GM18526 (cell line): Measurements from ENCODE around the gene WFDC12.

Experiments
- POLR2A ChIP-seq: IDR thresholded peaks from 3 replicates; pipeline ENCODE4 v1.6.1; 2011; ENCODE audit not compliant: insufficient read length; ENCODE audit errors: extremely low read depth

The WFDC12 gene

DNA sequence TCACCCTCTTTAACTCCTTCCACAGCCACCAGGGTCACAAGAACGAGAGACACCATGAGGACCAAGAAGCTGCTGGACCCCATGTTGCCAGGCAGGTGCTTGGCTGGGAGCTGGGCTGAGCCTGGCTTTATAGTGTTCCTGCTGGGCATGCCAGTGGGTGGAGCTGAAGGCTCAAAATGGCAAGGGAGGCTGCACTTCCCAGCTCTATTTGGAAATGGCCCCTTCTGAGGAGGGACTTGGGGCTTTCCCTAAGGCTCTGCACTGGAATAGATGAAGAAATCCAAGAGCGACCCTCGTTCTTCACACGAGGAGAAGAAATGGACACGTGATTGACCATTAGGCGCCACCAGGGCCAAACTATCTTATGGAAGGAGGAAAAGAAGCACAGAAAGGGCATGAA, at the start of gene WFDC12:
TSS of gene WFDC12 (minus strand) at position 101 of the 400 bp plus-strand sequence. CDS start at position 83, 18 bp downstream.
- no peak for TF ChIP-seq POLR2A

DNA sequence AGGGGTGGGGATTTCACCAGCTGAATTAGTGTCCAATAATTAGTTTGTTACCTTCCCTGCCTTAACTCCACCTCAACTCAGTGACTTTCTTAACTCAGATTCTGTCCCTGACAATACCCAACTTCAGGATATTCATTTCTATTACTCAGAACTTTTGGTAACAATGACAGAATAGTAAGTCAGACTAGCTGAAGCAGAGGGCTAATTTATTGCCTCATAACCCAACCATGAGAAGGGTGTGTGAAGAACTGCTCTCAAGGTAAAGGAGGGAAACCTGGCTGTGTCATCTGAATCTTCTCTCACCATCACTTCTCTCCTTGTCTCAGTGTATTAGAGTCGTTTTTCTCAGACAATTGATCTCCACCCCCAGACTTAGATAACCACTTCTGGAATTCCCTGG, 49.3 kb upstream of the WFDC12 start:
- TF ChIP-seq POLR2A, result no peak

GRCh38 chr20:45164906-45165305, 40.6 kb upstream of the WFDC12 start:
- TF ChIP-seq POLR2A, result no peak

- no peak for TF ChIP-seq POLR2A
These were observed 39.0 kb upstream of the WFDC12 start for GRCh38 chr20:45163083-45163803.

DNA sequence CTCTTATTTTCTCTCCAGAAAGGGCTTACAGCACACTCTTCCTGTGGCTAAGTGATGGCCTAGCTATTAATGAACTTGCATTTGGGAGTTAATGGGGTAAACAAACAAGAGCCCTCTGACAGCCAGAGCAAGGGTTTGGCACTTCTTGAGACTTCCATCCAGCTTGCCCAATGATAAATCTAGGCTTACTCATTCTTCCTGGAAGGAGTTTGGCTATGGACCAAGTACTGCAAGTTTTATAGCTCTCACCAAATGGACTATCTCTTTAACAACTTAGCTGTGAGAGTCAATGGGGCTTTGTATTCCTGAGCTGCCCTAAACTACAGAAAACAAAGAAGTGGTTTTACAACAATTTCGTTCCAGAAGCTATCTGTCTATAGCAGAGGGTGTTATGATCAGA, 33.7 kb upstream of the WFDC12 start:
- TF ChIP-seq POLR2A, result no peak

DNA sequence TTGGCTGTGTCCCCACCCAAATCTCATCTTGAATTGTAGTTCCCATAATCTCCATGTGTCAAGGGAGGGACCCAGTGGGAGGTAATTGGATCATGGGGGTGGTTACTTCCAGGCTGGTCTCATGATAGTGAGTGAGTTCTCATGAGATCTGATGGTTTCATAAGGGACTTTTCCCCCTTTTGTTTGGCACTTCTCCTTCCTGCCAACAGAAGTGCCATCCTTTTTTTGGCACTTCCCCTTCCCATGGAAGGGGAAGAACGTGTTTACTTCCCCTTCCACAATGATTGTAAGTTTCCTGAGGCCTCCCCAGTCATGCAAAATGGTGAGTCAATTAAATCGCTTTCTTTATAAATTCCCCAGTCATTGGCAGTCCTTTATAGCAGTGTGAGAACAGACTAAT, 32.4 kb upstream of the WFDC12 start:
- no peak for TF ChIP-seq POLR2A

- no peak for TF ChIP-seq POLR2A
These were observed 29.9 kb upstream of the WFDC12 start for GRCh38 chr20:45154183-45154582.

GRCh38 chr20:45153752-45154151, 29.5 kb upstream of the WFDC12 start:
- TF ChIP-seq POLR2A, result no peak

DNA sequence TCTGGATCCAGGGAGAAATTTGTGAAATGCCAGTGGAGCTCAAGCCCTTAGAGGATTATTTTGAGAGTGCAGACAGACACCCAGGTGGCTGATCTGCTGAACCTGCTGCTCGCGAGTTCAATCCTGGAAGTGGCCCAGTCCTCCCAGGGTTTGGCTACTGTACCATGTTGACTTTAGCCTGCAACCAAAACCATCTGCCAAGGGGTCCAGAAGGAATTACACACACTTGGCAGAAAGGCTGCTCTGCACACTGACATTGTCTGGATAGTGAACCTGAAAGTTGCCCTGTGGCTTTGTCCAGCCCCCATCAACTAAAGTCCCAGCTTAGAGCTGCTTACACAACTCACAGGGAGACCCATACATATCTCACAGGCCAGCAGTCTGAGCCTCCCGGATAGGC, 28.9 kb upstream of the WFDC12 start:
- TF ChIP-seq POLR2A, result no peak

GRCh38 chr20:45152405-45152804, 28.1 kb upstream of the WFDC12 start:
- no peak for TF ChIP-seq POLR2A

- TF ChIP-seq POLR2A, result no peak
These were observed 24.8 kb upstream of the WFDC12 start for GRCh38 chr20:45149062-45149461.

GRCh38 chr20:45140836-45141235, 16.6 kb upstream of the WFDC12 start:
- no peak for TF ChIP-seq POLR2A

DNA sequence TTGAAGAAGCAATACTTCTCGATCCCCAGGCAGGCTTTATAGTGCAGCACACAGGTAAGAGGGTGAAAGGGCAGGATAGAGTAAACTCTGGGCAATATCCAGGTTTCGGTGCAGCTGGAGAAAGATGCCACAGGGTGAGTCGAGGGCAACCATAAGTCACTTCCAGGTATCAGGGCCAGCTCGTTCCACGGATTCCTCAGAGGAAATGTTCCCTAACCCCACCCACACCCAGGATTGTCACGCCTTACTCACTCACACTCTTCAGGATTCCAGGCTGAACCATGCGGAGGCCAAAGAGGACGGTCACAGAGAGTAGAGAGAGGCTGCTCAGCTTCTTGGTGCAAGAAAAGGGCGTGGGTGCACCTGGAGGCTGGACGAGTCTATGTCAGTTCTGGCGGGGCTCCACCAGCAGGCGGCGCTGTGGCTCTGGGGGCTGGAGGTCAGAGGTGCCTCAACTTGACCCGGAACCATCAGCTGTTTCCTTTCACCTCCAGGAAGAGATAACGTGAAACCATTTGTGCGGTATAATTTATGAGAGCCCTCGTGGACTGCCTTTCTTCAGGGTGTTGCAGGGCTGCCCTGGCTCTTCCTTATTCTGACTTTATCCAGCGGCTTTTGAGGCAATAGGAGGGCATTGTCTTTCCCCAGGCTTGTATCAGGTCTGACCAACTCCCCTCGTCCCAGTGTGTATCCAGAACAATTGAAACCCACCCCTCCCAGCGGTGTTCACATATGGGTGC, 14.5 kb upstream of the WFDC12 start:
- no peak for TF ChIP-seq POLR2A

DNA sequence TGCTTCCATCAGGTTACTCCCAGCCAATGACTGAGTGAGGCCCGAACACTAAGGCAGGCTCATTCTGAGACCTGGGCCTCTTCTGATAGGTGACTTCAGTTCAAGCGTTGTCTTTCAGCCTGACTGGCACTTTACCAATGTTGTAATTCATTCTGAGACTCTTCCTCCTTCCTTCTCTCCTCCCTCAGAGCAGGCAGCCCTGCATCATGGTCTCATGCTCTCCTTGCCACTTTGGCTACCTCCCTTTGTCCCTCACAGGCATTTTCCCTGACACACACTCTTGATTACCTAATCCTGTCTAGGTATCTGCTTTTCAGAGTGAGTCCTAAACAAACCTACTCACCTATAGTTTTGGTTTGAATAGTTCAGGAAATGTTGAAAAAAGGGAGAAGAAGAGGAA, 12.6 kb upstream of the WFDC12 start:
- TF ChIP-seq POLR2A, result no peak

- TF ChIP-seq POLR2A, result no peak
These were observed 3.8 kb upstream of the WFDC12 start for GRCh38 chr20:45128099-45128498.

DNA sequence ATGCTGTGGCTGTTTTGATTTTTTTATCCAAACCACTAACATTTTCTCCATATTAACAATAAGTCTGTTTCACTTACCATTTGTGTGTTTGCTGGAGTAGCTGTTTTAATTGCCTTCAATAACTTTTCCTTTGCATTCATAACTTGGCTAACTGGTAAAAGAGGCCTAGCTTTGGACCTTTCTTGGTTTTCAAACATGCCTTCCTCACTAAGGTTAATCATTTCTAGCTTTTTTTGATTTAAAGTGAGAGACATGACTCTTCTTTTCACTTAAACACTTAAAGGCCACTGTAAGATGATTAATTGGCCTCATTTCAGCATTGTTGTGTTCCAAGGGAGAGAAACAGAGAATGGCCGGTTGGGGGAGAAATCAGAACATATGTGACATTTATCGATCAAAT, 2.9 kb downstream of the WFDC12 start:
- TF ChIP-seq POLR2A, result no peak
